ENCODE results near the gene TBC1D10A.

The TBC1D10A gene

DNA sequence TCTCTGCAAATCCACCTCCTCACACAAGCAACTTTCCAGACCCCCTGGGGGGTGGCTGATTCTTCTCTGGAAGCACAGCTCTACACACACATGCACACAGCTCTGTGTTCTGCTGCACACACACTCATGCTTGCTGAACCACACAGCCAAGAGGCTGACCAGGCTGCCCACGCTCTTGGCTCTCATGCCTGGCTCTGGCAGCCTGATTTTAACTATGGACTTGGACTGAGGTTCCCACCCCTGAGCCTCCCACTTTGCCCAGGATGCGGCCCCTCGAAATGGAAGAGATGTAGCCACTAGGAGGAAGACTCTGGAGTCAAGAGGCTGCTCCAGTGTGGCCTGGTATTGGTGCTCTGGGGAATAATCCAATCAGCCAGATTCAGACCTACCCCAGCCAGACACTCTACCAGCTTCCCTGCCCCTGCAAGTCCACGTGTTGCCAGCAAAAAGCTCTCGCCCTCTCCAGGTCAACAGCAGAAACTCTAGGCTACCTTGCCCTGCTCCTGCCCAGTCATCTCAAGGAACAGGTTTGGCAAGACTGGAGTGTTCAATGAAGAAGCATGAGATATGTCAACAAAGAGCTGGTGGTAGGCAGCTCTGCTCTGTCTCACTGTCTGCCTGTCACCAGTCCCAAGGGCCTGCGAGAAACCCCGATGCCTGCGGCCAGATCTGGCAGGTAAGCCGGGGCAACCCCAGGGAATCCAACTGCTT is 28.6 kb downstream of the TBC1D10A start:
- no peak overlapping the region for H3K9ac ChIP-seq (ENCODE audit: low read depth, low read length, poor library complexity, severe bottlenecking)
- H3K36me3 ChIP-seq (ENCODE audit: insufficient read depth, low read length) = peaks cover 88% of the 10 kb centered on the region; the same call in 1 of the 2 replicates
- peaks cover 26% of the 10 kb centered on the region for H3K4me1 ChIP-seq (ENCODE audit: insufficient read depth, low read length, poor library complexity, severe bottlenecking)
- H2AFZ ChIP-seq (ENCODE audit: low read length) = no peak overlapping the region
- H3K27me3 ChIP-seq (ENCODE audit: insufficient read depth, low read length, poor library complexity, severe bottlenecking) = no peaks in the 10 kb centered on the region
- no peaks in the 10 kb centered on the region for H4K20me1 ChIP-seq (ENCODE audit: insufficient read depth, low read length, poor library complexity, severe bottlenecking)
- peaks cover 38% of the 10 kb centered on the region for H3K79me2 ChIP-seq (ENCODE audit: insufficient read depth, low read length)
- TF ChIP-seq EZH2phosphoT487 (IDR thresholded peaks at IDR 0.05; ENCODE audit: borderline replicate concordance) = no peak
- TF ChIP-seq, protein P1, sequence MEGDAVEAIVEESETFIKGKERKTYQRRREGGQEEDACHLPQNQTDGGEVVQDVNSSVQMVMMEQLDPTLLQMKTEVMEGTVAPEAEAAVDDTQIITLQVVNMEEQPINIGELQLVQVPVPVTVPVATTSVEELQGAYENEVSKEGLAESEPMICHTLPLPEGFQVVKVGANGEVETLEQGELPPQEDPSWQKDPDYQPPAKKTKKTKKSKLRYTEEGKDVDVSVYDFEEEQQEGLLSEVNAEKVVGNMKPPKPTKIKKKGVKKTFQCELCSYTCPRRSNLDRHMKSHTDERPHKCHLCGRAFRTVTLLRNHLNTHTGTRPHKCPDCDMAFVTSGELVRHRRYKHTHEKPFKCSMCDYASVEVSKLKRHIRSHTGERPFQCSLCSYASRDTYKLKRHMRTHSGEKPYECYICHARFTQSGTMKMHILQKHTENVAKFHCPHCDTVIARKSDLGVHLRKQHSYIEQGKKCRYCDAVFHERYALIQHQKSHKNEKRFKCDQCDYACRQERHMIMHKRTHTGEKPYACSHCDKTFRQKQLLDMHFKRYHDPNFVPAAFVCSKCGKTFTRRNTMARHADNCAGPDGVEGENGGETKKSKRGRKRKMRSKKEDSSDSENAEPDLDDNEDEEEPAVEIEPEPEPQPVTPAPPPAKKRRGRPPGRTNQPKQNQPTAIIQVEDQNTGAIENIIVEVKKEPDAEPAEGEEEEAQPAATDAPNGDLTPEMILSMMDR (conservative IDR thresholded peaks at IDR 0.05; ENCODE audit: low read length) = no peak
- H3K9me3 ChIP-seq (ENCODE audit: insufficient read depth, low read depth, low read length) = no peaks in the 10 kb centered on the region
- no peak overlapping the region for H3K4me3 ChIP-seq (ENCODE audit: low read length, poor library complexity, severe bottlenecking)
- no peaks in the 10 kb centered on the region for H3F3A ChIP-seq (ENCODE audit: low read depth)
- H3K9me2 ChIP-seq (replicated peaks; ENCODE audit: low read depth, low read length) = no peaks in the 10 kb centered on the region
- H3K4me2 ChIP-seq (ENCODE audit: low read depth, low read length, poor library complexity, severe bottlenecking) = no peak overlapping the region

DNA sequence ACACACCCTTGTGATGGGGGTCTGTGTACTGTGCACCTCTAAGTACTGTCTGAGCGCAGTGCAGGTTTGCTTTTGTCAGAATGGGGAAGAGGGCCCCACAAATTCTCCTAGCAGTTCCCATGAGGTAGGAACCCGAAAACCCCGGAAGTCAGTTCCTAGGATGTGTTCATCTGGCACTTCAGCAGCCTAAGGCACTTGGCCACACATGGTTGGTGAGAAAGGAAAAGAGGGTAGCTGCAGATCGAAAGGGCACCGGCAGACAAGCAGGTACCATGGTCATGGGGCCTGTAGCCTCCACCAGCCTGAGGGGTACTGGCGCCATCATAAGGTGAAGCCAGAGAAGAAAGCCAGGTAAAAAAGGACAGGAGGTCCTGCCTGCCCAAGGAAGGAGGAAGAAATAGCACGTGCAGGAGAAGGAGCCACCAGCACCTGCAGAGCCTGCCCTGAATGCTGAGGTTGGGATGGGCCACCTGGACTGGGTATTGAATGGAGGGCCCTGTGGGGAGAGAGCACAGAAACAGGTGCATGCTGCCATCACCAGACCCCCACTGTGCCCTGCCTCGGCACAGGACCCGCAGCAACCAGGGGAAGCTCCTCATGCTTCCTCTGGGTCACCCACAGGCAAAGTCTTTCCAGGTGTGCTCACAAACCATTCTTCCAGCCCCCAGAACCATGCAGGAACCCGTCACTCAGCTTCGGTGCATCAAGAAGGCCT is 29.3 kb downstream of the TBC1D10A start:
- H3K9me3 ChIP-seq (ENCODE audit: insufficient read depth, low read depth, low read length) = no peaks in the 10 kb centered on the region
- H4K20me1 ChIP-seq (ENCODE audit: insufficient read depth, low read length, poor library complexity, severe bottlenecking) = no peaks in the 10 kb centered on the region
- peaks cover 19% of the 10 kb centered on the region for H3K4me1 ChIP-seq (ENCODE audit: insufficient read depth, low read length, poor library complexity, severe bottlenecking)
- H3K27me3 ChIP-seq (ENCODE audit: insufficient read depth, low read length, poor library complexity, severe bottlenecking) = no peaks in the 10 kb centered on the region
- TF ChIP-seq EZH2phosphoT487 (IDR thresholded peaks at IDR 0.05; ENCODE audit: borderline replicate concordance) = no peak
- TF ChIP-seq, protein P1 (conservative IDR thresholded peaks at IDR 0.05; ENCODE audit: low read length) = no peak
- H3K79me2 ChIP-seq (ENCODE audit: insufficient read depth, low read length) = peaks cover 33% of the 10 kb centered on the region
- no peak overlapping the region for H2AFZ ChIP-seq (ENCODE audit: low read length)
- H3K36me3 ChIP-seq (ENCODE audit: insufficient read depth, low read length) = peaks cover 95% of the 10 kb centered on the region; the same call in 1 of the 2 replicates
- H3K4me2 ChIP-seq (ENCODE audit: low read depth, low read length, poor library complexity, severe bottlenecking) = no peak overlapping the region
- no peaks in the 10 kb centered on the region for H3F3A ChIP-seq (ENCODE audit: low read depth)
- no peak overlapping the region for H3K4me3 ChIP-seq (ENCODE audit: low read length, poor library complexity, severe bottlenecking)
- H3K9ac ChIP-seq (ENCODE audit: low read depth, low read length, poor library complexity, severe bottlenecking) = no peak overlapping the region
- H3K9me2 ChIP-seq (replicated peaks; ENCODE audit: low read depth, low read length) = no peaks in the 10 kb centered on the region

DNA sequence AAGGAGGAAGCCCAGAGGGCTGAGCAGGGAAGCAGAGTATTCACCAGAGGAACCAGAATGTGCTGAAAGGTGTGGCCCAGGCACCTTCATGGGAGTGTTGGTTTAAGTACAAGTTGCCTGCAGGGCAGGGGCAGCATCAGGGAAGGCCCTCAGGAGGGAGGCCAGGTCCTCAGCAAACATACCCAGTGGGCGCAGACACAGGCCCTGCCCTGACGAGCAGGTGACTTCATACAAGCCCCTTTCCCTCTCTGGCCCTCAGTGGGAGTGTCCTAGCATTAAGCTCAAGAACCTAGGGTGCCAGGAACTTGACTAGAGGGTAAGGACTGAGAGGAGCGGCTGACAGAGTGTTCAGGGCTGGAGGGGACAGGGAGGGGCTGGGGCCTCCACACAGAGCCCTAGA is 29.9 kb downstream of the TBC1D10A start:
- H3K4me1 ChIP-seq (ENCODE audit: insufficient read depth, low read length, poor library complexity, severe bottlenecking) = peaks cover 13% of the 10 kb centered on the region
- no peak overlapping the region for H3K9ac ChIP-seq (ENCODE audit: low read depth, low read length, poor library complexity, severe bottlenecking)
- peaks cover 96% of the 10 kb centered on the region; the same call in 1 of the 2 replicates for H3K36me3 ChIP-seq (ENCODE audit: insufficient read depth, low read length)
- no peak overlapping the region for H2AFZ ChIP-seq (ENCODE audit: low read length)
- H3K9me2 ChIP-seq (replicated peaks; ENCODE audit: low read depth, low read length) = no peaks in the 10 kb centered on the region
- no peaks in the 10 kb centered on the region for H3K27me3 ChIP-seq (ENCODE audit: insufficient read depth, low read length, poor library complexity, severe bottlenecking)
- H3K4me2 ChIP-seq (ENCODE audit: low read depth, low read length, poor library complexity, severe bottlenecking) = no peak overlapping the region
- TF ChIP-seq, protein P1 (conservative IDR thresholded peaks at IDR 0.05; ENCODE audit: low read length) = no peak
- no peak for TF ChIP-seq EZH2phosphoT487 (IDR thresholded peaks at IDR 0.05; ENCODE audit: borderline replicate concordance)
- H3K79me2 ChIP-seq (ENCODE audit: insufficient read depth, low read length) = peaks cover 27% of the 10 kb centered on the region
- no peaks in the 10 kb centered on the region for H3F3A ChIP-seq (ENCODE audit: low read depth)
- no peak overlapping the region for H3K4me3 ChIP-seq (ENCODE audit: low read length, poor library complexity, severe bottlenecking)
- H4K20me1 ChIP-seq (ENCODE audit: insufficient read depth, low read length, poor library complexity, severe bottlenecking) = no peaks in the 10 kb centered on the region
- H3K9me3 ChIP-seq (ENCODE audit: insufficient read depth, low read depth, low read length) = no peaks in the 10 kb centered on the region
